ENCODE data around the gene MYPN.
"Not testable (repeated sequence)": the region's sequence is repeated elsewhere in the genome, so short reads cannot be mapped to it uniquely, and the experiment has no call there.

MYPN gene

GRCh38 chr10:68167586-68168189, 58.4 kb downstream of the MYPN start:
- no peak for DNase-seq (ENCODE audit: low read depth in 3 of 3, low spot score in 1 of 3)

GRCh38 chr10:68171539-68172080, 62.3 kb downstream of the MYPN start:
- DNase-seq (ENCODE audit: low read depth in 3 of 3, low spot score in 1 of 3), result no peak

- no peak for DNase-seq (ENCODE audit: low read depth in 3 of 3, low spot score in 1 of 3)
Measured at GRCh38 chr10:68172324-68172723, 63.0 kb downstream of the MYPN start.

GRCh38 chr10:68175949-68176348, 66.7 kb downstream of the MYPN start:
- DNase-seq (ENCODE audit: low read depth in 3 of 3, low spot score in 1 of 3), result no peak

GRCh38 chr10:68176797-68177196, 67.5 kb downstream of the MYPN start:
- no peak for DNase-seq (ENCODE audit: low read depth in 3 of 3, low spot score in 1 of 3)

GRCh38 chr10:68178592-68178991, 69.3 kb downstream of the MYPN start:
- no peak for DNase-seq (ENCODE audit: low read depth in 3 of 3, low spot score in 1 of 3)

- DNase-seq (ENCODE audit: low read depth in 3 of 3, low spot score in 1 of 3), result no peak
Measured at GRCh38 chr10:68179016-68179415, 69.7 kb downstream of the MYPN start.

- no peak for DNase-seq (ENCODE audit: low read depth in 3 of 3, low spot score in 1 of 3)
Measured at GRCh38 chr10:68180490-68180889, 71.2 kb downstream of the MYPN start.

- DNase-seq (ENCODE audit: low read depth in 3 of 3, low spot score in 1 of 3), result no peak
Measured at GRCh38 chr10:68184546-68184945, 75.3 kb downstream of the MYPN start.

- DNase-seq (ENCODE audit: low read depth in 3 of 3, low spot score in 1 of 3), result no peak
Measured at GRCh38 chr10:68185085-68185484, 75.8 kb downstream of the MYPN start.

- DNase-seq (ENCODE audit: low read depth in 3 of 3, low spot score in 1 of 3), result no peak
Measured at GRCh38 chr10:68188835-68189234, 79.5 kb downstream of the MYPN start.

GRCh38 chr10:68192113-68192512, 82.8 kb downstream of the MYPN start:
- DNase-seq (ENCODE audit: low read depth in 3 of 3, low spot score in 1 of 3), result no peak

GRCh38 chr10:68194290-68194689, 85.0 kb downstream of the MYPN start:
- no peak for DNase-seq (ENCODE audit: low read depth in 3 of 3, low spot score in 1 of 3)

GRCh38 chr10:68195776-68196175, 86.5 kb downstream of the MYPN start:
- DNase-seq (ENCODE audit: low read depth in 3 of 3, low spot score in 1 of 3), result not testable (repeated sequence)

- no peak for DNase-seq (ENCODE audit: low read depth in 3 of 3, low spot score in 1 of 3)
Measured at GRCh38 chr10:68196701-68197100, 87.4 kb downstream of the MYPN start.

- DNase-seq (ENCODE audit: low read depth in 3 of 3, low spot score in 1 of 3), result no peak
Measured at GRCh38 chr10:68202960-68203353, 93.7 kb downstream of the MYPN start.

- no peak for DNase-seq (ENCODE audit: low read depth in 3 of 3, low spot score in 1 of 3)
Measured at GRCh38 chr10:68208424-68209042, 99.2 kb downstream of the MYPN start.

- no peak for DNase-seq (ENCODE audit: low read depth in 3 of 3, low spot score in 1 of 3)
Measured at GRCh38 chr10:68211669-68212068, 102.4 kb downstream of the MYPN start.

GRCh38 chr10:68212721-68213352, 103.5 kb downstream of the MYPN start:
- DNase-seq (ENCODE audit: low read depth in 3 of 3, low spot score in 1 of 3), result no peak

- no peak for DNase-seq (ENCODE audit: low read depth in 3 of 3, low spot score in 1 of 3)
Measured at GRCh38 chr10:68218786-68219185, 109.5 kb downstream of the MYPN start.

- DNase-seq (ENCODE audit: low read depth in 3 of 3, low spot score in 1 of 3), result no peak
Measured at GRCh38 chr10:68221196-68221595, 111.9 kb downstream of the MYPN start.

- DNase-seq (ENCODE audit: low read depth in 3 of 3, low spot score in 1 of 3), result no peak
Measured at GRCh38 chr10:68222391-68222790, 113.1 kb downstream of the MYPN start.

Data from stimulated activated CD4-positive, alpha-beta T cell treated with anti-CD3 and anti-CD28 coated beads, TNF-alpha, amount 100 ng/mL, for 1 hour (primary cell).